WTC11 (cell line): Measurements from ENCODE around the gene DNAJB2. TPM values are rescaled to one million over a fixed set of nuclear protein-coding genes. Genes with fewer than 3 reads are reported as not detected.

Experiments
- ATAC-seq: fragments of 200-7000 bp; cut with Tn5 transposase; 2 replicates; pipeline ENCODE4 v1.10.0; 2021; ENCODE audit warnings: mild to moderate bottlenecking, moderate library complexity
- CTCF ChIA-PET: fragments of 300-600 bp; sonication (Branson Sonifier 250); formaldehyde crosslinking; loops from one replicate; lab custom pipeline; 2021; ENCODE audit warnings: antibody characterized with exemption; lab: Charles Lee
- POLR2A ChIA-PET: fragments of 350-600 bp; sonication (Branson Sonifier 250); formaldehyde crosslinking; loops from one replicate; lab custom pipeline; 2021; ENCODE audit warnings: antibody characterized with exemption; lab: Charles Lee
- DNase-seq: peaks from one replicate; pipeline ENCODE4 v3.0.0; 2021; ENCODE audit warnings: low spot score
- H3K27ac Mint-ChIP-seq: 2 replicates; pipeline ENCODE4 v1.8.0; 2021; ENCODE audit warnings: mixed read lengths
- H3K27me3 Mint-ChIP-seq: 2 replicates; pipeline ENCODE4 v1.8.0; 2021; ENCODE audit warnings: low read depth, mild to moderate bottlenecking, moderate library complexity, mixed read lengths
- H3K36me3 Mint-ChIP-seq: 2 replicates; pipeline ENCODE4 v1.8.0; 2021; ENCODE audit warnings: mixed read lengths
- H3K4me1 Mint-ChIP-seq: 2 replicates; pipeline ENCODE4 v1.8.0; 2022; ENCODE audit warnings: mixed read lengths
- H3K4me3 Mint-ChIP-seq: 2 replicates; pipeline ENCODE4 v1.8.0; 2021; ENCODE audit warnings: mild to moderate bottlenecking, moderate library complexity, mixed read lengths
- H3K9me3 Mint-ChIP-seq: 2 replicates; pipeline ENCODE4 v1.8.0; 2021; ENCODE audit warnings: mixed read lengths
- ESRRA ChIP-seq: sonication (generic); formaldehyde crosslinking; IDR thresholded peaks from 2 replicates; pipeline ENCODE4 v1.8.1; 2022; ENCODE audit warnings: mild to moderate bottlenecking, missing genetic modification reagents, borderline replicate concordance
- FOXK1 ChIP-seq: sonication (generic); formaldehyde crosslinking; IDR thresholded peaks from 2 replicates; pipeline ENCODE4 v1.8.0; 2022; ENCODE audit warnings: mild to moderate bottlenecking, moderate library complexity, missing genetic modification reagents
- HMGA2 ChIP-seq: fragments of 250-450 bp; sonication (Bioruptor Pico); IDR thresholded peaks from 2 replicates; pipeline ENCODE4 v1.4.0; 2021; ENCODE audit warnings: mild to moderate bottlenecking, moderate library complexity
- JUN ChIP-seq: sonication (generic); formaldehyde crosslinking; IDR thresholded peaks from 2 replicates; pipeline ENCODE4 v1.8.0; 2023; ENCODE audit warnings: mild to moderate bottlenecking, missing genetic modification reagents
- NFATC4 ChIP-seq: fragments of 250-450 bp; sonication (Bioruptor Pico); IDR thresholded peaks from 2 replicates; pipeline ENCODE4 v1.9.0; 2021; ENCODE audit warnings: mild to moderate bottlenecking
- NR3C1 ChIP-seq: sonication (generic); formaldehyde crosslinking; conservative IDR thresholded peaks from 2 replicates; pipeline ENCODE4 v1.8.1; 2023; ENCODE audit warnings: low read depth, mild to moderate bottlenecking, missing genetic modification reagents
- SP1 ChIP-seq: sonication (generic); formaldehyde crosslinking; conservative IDR thresholded peaks from 2 replicates; pipeline ENCODE4 v1.8.1; 2022; ENCODE audit warnings: missing genetic modification reagents
- TCF7 ChIP-seq: sonication (generic); formaldehyde crosslinking; IDR thresholded peaks from 2 replicates; pipeline ENCODE4 v1.8.0; 2022; ENCODE audit warnings: mild to moderate bottlenecking, low read depth, missing genetic modification reagents, moderate library complexity
- ZNF263 ChIP-seq: sonication (generic); formaldehyde crosslinking; IDR thresholded peaks from 2 replicates; pipeline ENCODE4 v1.8.1; 2022; ENCODE audit warnings: low read depth, mild to moderate bottlenecking, moderate library complexity, missing genetic modification reagents
- ZNF396 ChIP-seq: fragments of 250-450 bp; sonication (Bioruptor Pico); IDR thresholded peaks from 2 replicates; pipeline ENCODE4 v1.8.0; 2021; ENCODE audit warnings: mild to moderate bottlenecking, moderate library complexity, borderline replicate concordance
- ZNF671 ChIP-seq: fragments of 250-450 bp; sonication (Bioruptor Pico); IDR thresholded peaks from 2 replicates; pipeline ENCODE4 v1.8.0; 2021; ENCODE audit warnings: mild to moderate bottlenecking
- total RNA-seq: library from RNA; stranded (reverse); gene quantifications from 3 replicates; pipeline ENCODE4 v1.2.3, GENCODE V29; 2021
- TF ChIP-seq, protein P1 (sequence below): sonication (generic); formaldehyde crosslinking; IDR thresholded peaks from 2 replicates; pipeline ENCODE4 v1.8.0; 2023; ENCODE audit warnings: missing genetic modification reagents, mild to moderate bottlenecking, borderline replicate concordance
- TF ChIP-seq, protein P2 (sequence below): sonication (generic); formaldehyde crosslinking; IDR thresholded peaks from 2 replicates; pipeline ENCODE4 v1.8.1; 2022; ENCODE audit warnings: missing genetic modification reagents, borderline replicate concordance
- TF ChIP-seq, protein P3 (sequence below): sonication (generic); formaldehyde crosslinking; IDR thresholded peaks from 2 replicates; pipeline ENCODE4 v1.8.0; 2022; ENCODE audit warnings: missing genetic modification reagents
- TF ChIP-seq, protein P4 (sequence below): sonication (generic); formaldehyde crosslinking; IDR thresholded peaks from 2 replicates; pipeline ENCODE4 v1.8.1; 2022; ENCODE audit warnings: mild to moderate bottlenecking, missing genetic modification reagents, moderate library complexity, borderline replicate concordance
- TF ChIP-seq, protein P5 (sequence below): sonication (generic); formaldehyde crosslinking; conservative IDR thresholded peaks from 2 replicates; pipeline ENCODE4 v1.8.1; 2022; ENCODE audit warnings: mild to moderate bottlenecking, missing genetic modification reagents
- TF ChIP-seq, protein P6 (sequence below): sonication (generic); formaldehyde crosslinking; IDR thresholded peaks from 2 replicates; pipeline ENCODE4 v1.8.0; 2023; ENCODE audit warnings: mild to moderate bottlenecking, missing genetic modification reagents
- TF ChIP-seq, protein P7 (sequence below): sonication (generic); formaldehyde crosslinking; IDR thresholded peaks from 2 replicates; pipeline ENCODE4 v1.8.0; 2023; ENCODE audit warnings: missing genetic modification reagents

DNAJB2 gene
- total RNA-seq, 1 experiment from 2014 or later = 36.1 TPM

DNA sequence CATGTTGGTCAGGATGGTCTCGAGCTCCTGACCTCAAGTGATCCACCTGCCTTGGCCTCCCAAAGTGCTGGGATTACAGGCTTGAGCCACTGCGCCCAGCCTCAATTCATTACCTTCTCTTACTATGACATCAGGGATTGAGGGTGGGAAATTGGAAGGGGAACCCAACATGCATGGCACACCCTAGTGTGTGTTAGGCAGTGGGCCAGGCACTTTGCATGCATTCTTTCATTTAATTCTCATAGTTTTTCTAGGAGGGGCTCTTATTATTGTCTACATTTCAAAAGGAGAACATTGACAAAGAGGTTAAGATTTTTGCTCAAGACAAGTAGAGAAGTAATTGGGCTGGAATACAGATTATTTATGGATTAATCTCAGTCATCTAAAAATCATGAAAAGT lies 10.9 kb upstream of the DNAJB2 start:
- no peak overlapping the region for H3K4me3 Mint-ChIP-seq
- no peak for DNase-seq
- ChIA-PET POLR2A (no interaction called here), CTCF (no interaction called here)
- TF ChIP-seq ESRRA (no peak), FOXK1 (CRISPR knock-in tag) (no peak), TCF7 (CRISPR knock-in tag) (no peak), HMGA2 (CRISPR knock-in tag) (no peak), NFATC4 (CRISPR knock-in tag) (no peak), JUN (CRISPR knock-in tag) (no peak)
- TF ChIP-seq, protein P1, sequence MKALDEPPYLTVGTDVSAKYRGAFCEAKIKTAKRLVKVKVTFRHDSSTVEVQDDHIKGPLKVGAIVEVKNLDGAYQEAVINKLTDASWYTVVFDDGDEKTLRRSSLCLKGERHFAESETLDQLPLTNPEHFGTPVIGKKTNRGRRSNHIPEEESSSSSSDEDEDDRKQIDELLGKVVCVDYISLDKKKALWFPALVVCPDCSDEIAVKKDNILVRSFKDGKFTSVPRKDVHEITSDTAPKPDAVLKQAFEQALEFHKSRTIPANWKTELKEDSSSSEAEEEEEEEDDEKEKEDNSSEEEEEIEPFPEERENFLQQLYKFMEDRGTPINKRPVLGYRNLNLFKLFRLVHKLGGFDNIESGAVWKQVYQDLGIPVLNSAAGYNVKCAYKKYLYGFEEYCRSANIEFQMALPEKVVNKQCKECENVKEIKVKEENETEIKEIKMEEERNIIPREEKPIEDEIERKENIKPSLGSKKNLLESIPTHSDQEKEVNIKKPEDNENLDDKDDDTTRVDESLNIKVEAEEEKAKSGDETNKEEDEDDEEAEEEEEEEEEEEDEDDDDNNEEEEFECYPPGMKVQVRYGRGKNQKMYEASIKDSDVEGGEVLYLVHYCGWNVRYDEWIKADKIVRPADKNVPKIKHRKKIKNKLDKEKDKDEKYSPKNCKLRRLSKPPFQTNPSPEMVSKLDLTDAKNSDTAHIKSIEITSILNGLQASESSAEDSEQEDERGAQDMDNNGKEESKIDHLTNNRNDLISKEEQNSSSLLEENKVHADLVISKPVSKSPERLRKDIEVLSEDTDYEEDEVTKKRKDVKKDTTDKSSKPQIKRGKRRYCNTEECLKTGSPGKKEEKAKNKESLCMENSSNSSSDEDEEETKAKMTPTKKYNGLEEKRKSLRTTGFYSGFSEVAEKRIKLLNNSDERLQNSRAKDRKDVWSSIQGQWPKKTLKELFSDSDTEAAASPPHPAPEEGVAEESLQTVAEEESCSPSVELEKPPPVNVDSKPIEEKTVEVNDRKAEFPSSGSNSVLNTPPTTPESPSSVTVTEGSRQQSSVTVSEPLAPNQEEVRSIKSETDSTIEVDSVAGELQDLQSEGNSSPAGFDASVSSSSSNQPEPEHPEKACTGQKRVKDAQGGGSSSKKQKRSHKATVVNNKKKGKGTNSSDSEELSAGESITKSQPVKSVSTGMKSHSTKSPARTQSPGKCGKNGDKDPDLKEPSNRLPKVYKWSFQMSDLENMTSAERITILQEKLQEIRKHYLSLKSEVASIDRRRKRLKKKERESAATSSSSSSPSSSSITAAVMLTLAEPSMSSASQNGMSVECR (CRISPR knock-in tag) = no peak
- TF ChIP-seq, protein P2, sequence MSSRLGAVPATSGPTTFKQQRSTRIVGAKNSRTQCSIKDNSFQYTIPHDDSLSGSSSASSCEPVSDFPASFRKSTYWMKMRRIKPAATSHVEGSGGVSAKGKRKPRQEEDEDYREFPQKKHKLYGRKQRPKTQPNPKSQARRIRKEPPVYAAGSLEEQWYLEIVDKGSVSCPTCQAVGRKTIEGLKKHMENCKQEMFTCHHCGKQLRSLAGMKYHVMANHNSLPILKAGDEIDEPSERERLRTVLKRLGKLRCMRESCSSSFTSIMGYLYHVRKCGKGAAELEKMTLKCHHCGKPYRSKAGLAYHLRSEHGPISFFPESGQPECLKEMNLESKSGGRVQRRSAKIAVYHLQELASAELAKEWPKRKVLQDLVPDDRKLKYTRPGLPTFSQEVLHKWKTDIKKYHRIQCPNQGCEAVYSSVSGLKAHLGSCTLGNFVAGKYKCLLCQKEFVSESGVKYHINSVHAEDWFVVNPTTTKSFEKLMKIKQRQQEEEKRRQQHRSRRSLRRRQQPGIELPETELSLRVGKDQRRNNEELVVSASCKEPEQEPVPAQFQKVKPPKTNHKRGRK (CRISPR knock-in tag) = no peak
- TF ChIP-seq, protein P3, sequence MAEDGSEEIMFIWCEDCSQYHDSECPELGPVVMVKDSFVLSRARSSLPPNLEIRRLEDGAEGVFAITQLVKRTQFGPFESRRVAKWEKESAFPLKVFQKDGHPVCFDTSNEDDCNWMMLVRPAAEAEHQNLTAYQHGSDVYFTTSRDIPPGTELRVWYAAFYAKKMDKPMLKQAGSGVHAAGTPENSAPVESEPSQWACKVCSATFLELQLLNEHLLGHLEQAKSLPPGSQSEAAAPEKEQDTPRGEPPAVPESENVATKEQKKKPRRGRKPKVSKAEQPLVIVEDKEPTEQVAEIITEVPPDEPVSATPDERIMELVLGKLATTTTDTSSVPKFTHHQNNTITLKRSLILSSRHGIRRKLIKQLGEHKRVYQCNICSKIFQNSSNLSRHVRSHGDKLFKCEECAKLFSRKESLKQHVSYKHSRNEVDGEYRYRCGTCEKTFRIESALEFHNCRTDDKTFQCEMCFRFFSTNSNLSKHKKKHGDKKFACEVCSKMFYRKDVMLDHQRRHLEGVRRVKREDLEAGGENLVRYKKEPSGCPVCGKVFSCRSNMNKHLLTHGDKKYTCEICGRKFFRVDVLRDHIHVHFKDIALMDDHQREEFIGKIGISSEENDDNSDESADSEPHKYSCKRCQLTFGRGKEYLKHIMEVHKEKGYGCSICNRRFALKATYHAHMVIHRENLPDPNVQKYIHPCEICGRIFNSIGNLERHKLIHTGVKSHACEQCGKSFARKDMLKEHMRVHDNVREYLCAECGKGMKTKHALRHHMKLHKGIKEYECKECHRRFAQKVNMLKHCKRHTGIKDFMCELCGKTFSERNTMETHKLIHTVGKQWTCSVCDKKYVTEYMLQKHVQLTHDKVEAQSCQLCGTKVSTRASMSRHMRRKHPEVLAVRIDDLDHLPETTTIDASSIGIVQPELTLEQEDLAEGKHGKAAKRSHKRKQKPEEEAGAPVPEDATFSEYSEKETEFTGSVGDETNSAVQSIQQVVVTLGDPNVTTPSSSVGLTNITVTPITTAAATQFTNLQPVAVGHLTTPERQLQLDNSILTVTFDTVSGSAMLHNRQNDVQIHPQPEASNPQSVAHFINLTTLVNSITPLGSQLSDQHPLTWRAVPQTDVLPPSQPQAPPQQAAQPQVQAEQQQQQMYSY = no peak
- TF ChIP-seq, protein P4, sequence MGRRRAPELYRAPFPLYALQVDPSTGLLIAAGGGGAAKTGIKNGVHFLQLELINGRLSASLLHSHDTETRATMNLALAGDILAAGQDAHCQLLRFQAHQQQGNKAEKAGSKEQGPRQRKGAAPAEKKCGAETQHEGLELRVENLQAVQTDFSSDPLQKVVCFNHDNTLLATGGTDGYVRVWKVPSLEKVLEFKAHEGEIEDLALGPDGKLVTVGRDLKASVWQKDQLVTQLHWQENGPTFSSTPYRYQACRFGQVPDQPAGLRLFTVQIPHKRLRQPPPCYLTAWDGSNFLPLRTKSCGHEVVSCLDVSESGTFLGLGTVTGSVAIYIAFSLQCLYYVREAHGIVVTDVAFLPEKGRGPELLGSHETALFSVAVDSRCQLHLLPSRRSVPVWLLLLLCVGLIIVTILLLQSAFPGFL (CRISPR knock-in tag) = no peak
- TF ChIP-seq, protein P5, sequence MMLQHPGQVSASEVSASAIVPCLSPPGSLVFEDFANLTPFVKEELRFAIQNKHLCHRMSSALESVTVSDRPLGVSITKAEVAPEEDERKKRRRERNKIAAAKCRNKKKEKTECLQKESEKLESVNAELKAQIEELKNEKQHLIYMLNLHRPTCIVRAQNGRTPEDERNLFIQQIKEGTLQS (CRISPR knock-in tag) = no peak
- H3K27ac Mint-ChIP-seq = no peak overlapping the region
- no peak for ATAC-seq
- no peaks in the 10 kb centered on the region for H3K9me3 Mint-ChIP-seq
- H3K36me3 Mint-ChIP-seq = no peaks in the 10 kb centered on the region
- no peaks in the 10 kb centered on the region for H3K4me1 Mint-ChIP-seq
- H3K27me3 Mint-ChIP-seq = peaks cover 36% of the 10 kb centered on the region

DNA sequence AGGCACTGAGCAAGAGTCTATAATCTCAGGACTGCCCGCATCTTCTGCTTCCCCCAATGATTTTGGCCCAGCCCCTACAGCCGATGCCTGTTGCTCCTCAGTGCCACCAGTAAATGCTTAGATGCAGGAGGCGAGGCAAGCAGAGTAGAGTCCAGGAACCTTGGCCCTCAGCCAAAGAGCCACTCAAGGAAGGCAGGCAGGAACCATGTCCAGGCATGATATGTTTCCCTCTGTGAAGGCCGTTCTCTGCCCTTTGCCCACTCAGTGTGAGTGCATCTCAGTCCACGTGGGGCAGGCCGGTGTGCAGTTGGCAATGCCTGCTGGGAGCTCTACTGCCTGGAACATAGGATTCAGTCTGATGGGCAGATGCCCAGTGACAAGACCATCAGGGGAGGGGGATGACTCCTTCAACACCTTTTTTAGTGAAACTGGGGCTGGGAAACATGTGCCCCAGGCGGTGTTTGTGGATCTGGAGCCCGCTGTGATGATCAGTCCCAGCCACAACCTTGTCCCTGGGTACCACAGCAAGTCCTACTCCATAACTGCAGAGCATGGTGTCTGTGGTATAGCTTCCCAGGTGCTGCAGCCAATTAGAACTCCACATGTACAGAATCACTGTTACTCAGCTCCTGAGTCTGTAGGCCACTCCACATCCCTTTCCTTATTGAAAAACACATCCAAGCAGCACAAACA lies 9.7 kb upstream of the DNAJB2 start:
- H3K9me3 Mint-ChIP-seq = no peaks in the 10 kb centered on the region
- H3K27me3 Mint-ChIP-seq = peaks cover 42% of the 10 kb centered on the region
- ChIA-PET CTCF (interaction anchor here (1.0 to 1.2 kb wide), 3 partner anchors 9 to 225 kb away, joined by 3 to 5 read pairs (median 3); partner anchors contain the start of gene DNAJB2), POLR2A (interaction anchor here (0.6 kb wide), 1 partner anchor 16 kb away, joined by 5 read pairs; the partner anchor contains the start of gene TUBA4B)
- no peak for TF ChIP-seq ZNF396 (CRISPR knock-in tag)
- no peak for TF ChIP-seq ZNF671
- TF ChIP-seq NR3C1 (CRISPR knock-in tag) = no peak
- no peak for TF ChIP-seq SP1 (CRISPR knock-in tag)
- no peak for TF ChIP-seq ZNF263 (CRISPR knock-in tag)
- TF ChIP-seq, protein P6, sequence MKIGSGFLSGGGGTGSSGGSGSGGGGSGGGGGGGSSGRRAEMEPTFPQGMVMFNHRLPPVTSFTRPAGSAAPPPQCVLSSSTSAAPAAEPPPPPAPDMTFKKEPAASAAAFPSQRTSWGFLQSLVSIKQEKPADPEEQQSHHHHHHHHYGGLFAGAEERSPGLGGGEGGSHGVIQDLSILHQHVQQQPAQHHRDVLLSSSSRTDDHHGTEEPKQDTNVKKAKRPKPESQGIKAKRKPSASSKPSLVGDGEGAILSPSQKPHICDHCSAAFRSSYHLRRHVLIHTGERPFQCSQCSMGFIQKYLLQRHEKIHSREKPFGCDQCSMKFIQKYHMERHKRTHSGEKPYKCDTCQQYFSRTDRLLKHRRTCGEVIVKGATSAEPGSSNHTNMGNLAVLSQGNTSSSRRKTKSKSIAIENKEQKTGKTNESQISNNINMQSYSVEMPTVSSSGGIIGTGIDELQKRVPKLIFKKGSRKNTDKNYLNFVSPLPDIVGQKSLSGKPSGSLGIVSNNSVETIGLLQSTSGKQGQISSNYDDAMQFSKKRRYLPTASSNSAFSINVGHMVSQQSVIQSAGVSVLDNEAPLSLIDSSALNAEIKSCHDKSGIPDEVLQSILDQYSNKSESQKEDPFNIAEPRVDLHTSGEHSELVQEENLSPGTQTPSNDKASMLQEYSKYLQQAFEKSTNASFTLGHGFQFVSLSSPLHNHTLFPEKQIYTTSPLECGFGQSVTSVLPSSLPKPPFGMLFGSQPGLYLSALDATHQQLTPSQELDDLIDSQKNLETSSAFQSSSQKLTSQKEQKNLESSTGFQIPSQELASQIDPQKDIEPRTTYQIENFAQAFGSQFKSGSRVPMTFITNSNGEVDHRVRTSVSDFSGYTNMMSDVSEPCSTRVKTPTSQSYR (CRISPR knock-in tag) = no peak
- TF ChIP-seq, protein P4 (CRISPR knock-in tag) = no peak
- TF ChIP-seq, protein P7, sequence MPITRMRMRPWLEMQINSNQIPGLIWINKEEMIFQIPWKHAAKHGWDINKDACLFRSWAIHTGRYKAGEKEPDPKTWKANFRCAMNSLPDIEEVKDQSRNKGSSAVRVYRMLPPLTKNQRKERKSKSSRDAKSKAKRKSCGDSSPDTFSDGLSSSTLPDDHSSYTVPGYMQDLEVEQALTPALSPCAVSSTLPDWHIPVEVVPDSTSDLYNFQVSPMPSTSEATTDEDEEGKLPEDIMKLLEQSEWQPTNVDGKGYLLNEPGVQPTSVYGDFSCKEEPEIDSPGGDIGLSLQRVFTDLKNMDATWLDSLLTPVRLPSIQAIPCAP (CRISPR knock-in tag) = no peak
- no peaks in the 10 kb centered on the region for H3K36me3 Mint-ChIP-seq
- no peak overlapping the region for H3K4me3 Mint-ChIP-seq
- H3K4me1 Mint-ChIP-seq = peaks cover 3% of the 10 kb centered on the region
- no peak for DNase-seq
- no peak for ATAC-seq
- no peak overlapping the region for H3K27ac Mint-ChIP-seq
